H1 (cell line): ENCODE measurements around the gene FCN2.

Experiments
- CBX8 ChIP-seq: fragments of 300-800, 300-1000 bp; sonication (generic); IDR thresholded peaks from 2 replicates; pipeline ENCODE4 v1.7.1; 2016; ENCODE audit warnings: low read depth, low read length, borderline replicate concordance
- CEBPB ChIP-seq: IDR thresholded peaks from 2 replicates; pipeline ENCODE4 v1.6.1; 2012; ENCODE audit warnings: low read depth, low read length
- EP300 ChIP-seq, 2 experiments: IDR thresholded peaks; 1 replicate in 1 of 2; 2 replicates in 1 of 2; pipeline ENCODE4 v1.6.1; 2011 to 2012; ENCODE audit warnings: low read depth in 2 of 2, low read length in 2 of 2, mild to moderate bottlenecking in 2 of 2, borderline replicate concordance in 1 of 2, inconsistent platforms in 1 of 2, moderate library complexity in 1 of 2
- EZH2 ChIP-seq: fragments of 200-600 bp; sonication (generic); IDR thresholded peaks from 2 replicates; pipeline ENCODE4 v1.7.1; 2012; ENCODE audit warnings: low read depth, mild to moderate bottlenecking, moderate library complexity, low read length, inconsistent platforms; ENCODE audit not compliant: severe bottlenecking
- MAFK ChIP-seq: IDR thresholded peaks from 2 replicates; pipeline ENCODE4 v1.6.1; 2012; ENCODE audit warnings: low read depth, mild to moderate bottlenecking, improper control_type of control experiment, low read length
- PHF8 ChIP-seq: fragments of 200-600 bp; sonication (generic); conservative IDR thresholded peaks from 2 replicates; pipeline ENCODE4 v1.7.1; 2012; ENCODE audit warnings: low read depth, mild to moderate bottlenecking, inconsistent platforms, low read length, moderate library complexity
- POLR2A ChIP-seq, 2 experiments: IDR thresholded peaks; 1 replicate in 1 of 2; 2 replicates in 1 of 2; pipeline ENCODE4 v1.6.1; 2011; ENCODE audit warnings: low read depth in 2 of 2, low read length in 2 of 2, mild to moderate bottlenecking in 2 of 2; ENCODE audit errors: control extremely low read depth in 1 of 2
- TAF1 ChIP-seq: IDR thresholded peaks from 2 replicates; pipeline ENCODE4 v1.6.1; 2011; ENCODE audit warnings: mild to moderate bottlenecking, low read depth, low read length
- TF ChIP-seq, protein P1 (sequence below), 3 experiments: IDR thresholded peaks; 1 replicate in 2 of 3; 2 replicates in 1 of 3; pipeline versions ENCODE4 v1.5.1 to v1.6.1; 2011; ENCODE audit warnings: low read length in 3 of 3, mild to moderate bottlenecking in 3 of 3, inconsistent platforms in 2 of 3, low read depth in 1 of 3, moderate library complexity in 1 of 3; ENCODE audit not compliant: insufficient read depth in 1 of 3; ENCODE audit errors: control extremely low read depth in 1 of 3
- TF ChIP-seq, protein P2 (sequence below): IDR thresholded peaks from 2 replicates; pipeline ENCODE4 v1.6.1; 2011; ENCODE audit warnings: low read length, improper control_type of control experiment

DNA sequence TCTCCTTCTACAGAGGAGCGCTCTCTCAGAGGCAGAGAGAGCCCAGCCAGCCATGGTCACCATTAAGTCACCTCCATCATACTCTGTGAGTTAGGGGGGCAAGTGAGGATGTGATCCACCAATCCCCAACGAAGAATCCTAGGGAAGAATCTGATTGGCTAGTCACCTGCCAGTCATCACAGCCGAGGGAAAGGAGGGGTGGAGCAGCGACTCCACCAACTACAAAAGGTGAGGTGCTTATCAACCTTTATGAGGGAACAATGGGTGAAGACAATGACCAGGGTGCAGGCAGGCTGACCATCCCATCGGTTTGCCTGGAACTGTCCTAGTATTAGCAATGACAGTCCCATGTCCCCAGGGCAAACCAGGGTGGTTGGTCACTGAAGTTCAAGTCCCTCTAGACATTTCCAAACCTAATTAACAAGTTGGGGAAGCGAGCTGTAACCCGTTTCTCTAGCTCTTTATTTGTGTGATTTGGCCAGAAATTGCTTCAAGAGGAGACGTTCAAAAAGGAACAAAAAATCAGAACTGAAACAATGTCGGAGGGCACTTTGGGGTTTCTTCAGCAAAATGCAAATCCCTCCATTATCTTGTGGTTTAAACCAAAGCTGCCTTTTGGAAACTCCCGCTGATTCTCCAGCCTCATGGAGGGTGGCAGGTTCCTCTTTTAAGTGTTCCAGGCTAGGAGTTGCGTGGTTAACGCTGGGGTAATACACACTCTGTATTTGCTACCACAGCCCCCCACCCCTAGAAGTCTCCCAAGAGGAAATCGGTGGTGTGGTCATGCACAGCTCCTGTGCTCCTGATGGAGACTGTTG is 55.9 kb downstream of the FCN2 start:
- TF ChIP-seq, protein P1, sequence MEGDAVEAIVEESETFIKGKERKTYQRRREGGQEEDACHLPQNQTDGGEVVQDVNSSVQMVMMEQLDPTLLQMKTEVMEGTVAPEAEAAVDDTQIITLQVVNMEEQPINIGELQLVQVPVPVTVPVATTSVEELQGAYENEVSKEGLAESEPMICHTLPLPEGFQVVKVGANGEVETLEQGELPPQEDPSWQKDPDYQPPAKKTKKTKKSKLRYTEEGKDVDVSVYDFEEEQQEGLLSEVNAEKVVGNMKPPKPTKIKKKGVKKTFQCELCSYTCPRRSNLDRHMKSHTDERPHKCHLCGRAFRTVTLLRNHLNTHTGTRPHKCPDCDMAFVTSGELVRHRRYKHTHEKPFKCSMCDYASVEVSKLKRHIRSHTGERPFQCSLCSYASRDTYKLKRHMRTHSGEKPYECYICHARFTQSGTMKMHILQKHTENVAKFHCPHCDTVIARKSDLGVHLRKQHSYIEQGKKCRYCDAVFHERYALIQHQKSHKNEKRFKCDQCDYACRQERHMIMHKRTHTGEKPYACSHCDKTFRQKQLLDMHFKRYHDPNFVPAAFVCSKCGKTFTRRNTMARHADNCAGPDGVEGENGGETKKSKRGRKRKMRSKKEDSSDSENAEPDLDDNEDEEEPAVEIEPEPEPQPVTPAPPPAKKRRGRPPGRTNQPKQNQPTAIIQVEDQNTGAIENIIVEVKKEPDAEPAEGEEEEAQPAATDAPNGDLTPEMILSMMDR (IDR thresholded peaks at IDR 0.05; ENCODE audit: control extremely low read depth in 1 of 3, insufficient read depth in 1 of 3, low read depth in 1 of 3, low read length in 3 of 3) = no peak
- TF ChIP-seq CBX8 (no peak), EZH2 (no peak), MAFK (no peak), TAF1 (no peak), CEBPB (no peak), EP300 (IDR thresholded peaks at IDR 0.05; ENCODE audit: borderline replicate concordance in 1 of 2, low read depth in 2 of 2, low read length in 2 of 2) (no peak), PHF8 (no peak), POLR2A (IDR thresholded peaks at IDR 0.05; ENCODE audit: control extremely low read depth in 1 of 2, low read depth in 2 of 2, low read length in 2 of 2) (no peak)
- TF ChIP-seq, protein P2, sequence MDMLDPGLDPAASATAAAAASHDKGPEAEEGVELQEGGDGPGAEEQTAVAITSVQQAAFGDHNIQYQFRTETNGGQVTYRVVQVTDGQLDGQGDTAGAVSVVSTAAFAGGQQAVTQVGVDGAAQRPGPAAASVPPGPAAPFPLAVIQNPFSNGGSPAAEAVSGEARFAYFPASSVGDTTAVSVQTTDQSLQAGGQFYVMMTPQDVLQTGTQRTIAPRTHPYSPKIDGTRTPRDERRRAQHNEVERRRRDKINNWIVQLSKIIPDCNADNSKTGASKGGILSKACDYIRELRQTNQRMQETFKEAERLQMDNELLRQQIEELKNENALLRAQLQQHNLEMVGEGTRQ = no peak
